Measurements from ENCODE around the gene THPO. TPM values are rescaled to one million over a fixed set of nuclear protein-coding genes. Genes with fewer than 3 reads are reported as not detected.

The THPO gene
- total and polyA plus RNA-seq, 2 experiments from 2014 or later = 0.14 to 1.9 TPM

DNA sequence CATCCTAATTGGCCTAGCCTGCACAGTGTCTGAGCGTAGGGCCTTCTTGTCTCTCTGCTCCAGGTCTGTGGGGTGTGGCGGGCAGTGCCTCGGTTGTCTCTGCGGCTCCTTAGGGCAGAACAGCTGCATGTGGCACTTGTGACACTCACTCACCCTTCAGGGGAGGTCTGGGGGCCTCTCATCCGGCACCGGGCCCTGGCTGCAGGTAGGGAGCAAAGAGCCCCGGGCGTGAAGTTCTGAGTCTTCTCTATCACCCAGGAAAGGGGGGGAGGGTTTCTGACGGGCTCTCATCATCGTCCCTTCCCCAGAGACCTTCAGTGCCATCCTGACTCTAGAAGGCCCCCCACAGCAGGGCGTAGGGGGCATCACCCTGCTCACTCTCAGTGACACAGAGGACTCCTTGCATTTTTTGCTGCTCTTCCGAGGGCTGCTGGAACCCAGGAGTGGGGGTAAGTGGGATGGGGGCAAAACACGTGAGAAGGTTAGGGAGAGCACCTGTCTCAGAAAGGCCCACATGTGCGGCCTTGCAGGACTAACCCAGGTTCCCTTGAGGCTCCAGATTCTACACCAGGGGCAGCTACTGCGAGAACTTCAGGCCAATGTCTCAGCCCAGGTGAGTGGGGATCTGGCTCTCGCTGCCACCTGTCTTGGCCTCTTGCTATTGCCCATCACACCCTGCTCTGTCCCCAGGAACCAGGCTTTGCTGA, 4.5 kb upstream of the THPO start (continued):
- TF ChIP-seq, protein P1, sequence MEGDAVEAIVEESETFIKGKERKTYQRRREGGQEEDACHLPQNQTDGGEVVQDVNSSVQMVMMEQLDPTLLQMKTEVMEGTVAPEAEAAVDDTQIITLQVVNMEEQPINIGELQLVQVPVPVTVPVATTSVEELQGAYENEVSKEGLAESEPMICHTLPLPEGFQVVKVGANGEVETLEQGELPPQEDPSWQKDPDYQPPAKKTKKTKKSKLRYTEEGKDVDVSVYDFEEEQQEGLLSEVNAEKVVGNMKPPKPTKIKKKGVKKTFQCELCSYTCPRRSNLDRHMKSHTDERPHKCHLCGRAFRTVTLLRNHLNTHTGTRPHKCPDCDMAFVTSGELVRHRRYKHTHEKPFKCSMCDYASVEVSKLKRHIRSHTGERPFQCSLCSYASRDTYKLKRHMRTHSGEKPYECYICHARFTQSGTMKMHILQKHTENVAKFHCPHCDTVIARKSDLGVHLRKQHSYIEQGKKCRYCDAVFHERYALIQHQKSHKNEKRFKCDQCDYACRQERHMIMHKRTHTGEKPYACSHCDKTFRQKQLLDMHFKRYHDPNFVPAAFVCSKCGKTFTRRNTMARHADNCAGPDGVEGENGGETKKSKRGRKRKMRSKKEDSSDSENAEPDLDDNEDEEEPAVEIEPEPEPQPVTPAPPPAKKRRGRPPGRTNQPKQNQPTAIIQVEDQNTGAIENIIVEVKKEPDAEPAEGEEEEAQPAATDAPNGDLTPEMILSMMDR (conservative IDR thresholded peaks at IDR 0.05; ENCODE audit: low read depth in 2 of 2) = no peak
- TF ChIP-seq EZH2phosphoT487 (IDR thresholded peaks at IDR 0.05; ENCODE audit: unreplicated experiment) = no peak
- TF ChIP-seq CREB1 (CRISPR knock-in tag; IDR thresholded peaks at IDR 0.05; ENCODE audit: low read depth) = no peak
- no peak for TF ChIP-seq STAT1 (IDR thresholded peaks at IDR 0.05; ENCODE audit: unreplicated experiment)
- TF ChIP-seq ETS1 (IDR thresholded peaks at IDR 0.05) = no peak
- no peak for TF ChIP-seq ZNF331 (CRISPR knock-in tag; IDR thresholded peaks at IDR 0.05; ENCODE audit: low read depth)
- TF ChIP-seq JUNB (IDR thresholded peaks at IDR 0.05; ENCODE audit: unreplicated experiment) = no peak
- TF ChIP-seq ZNF114 (CRISPR knock-in tag; IDR thresholded peaks at IDR 0.05) = no peak
- TF ChIP-seq NANOG (IDR thresholded peaks at IDR 0.05; ENCODE audit: borderline replicate concordance) = no peak
- TF ChIP-seq POLR2AphosphoS5 (IDR thresholded peaks at IDR 0.05; ENCODE audit: low read depth) = no peak

DNA sequence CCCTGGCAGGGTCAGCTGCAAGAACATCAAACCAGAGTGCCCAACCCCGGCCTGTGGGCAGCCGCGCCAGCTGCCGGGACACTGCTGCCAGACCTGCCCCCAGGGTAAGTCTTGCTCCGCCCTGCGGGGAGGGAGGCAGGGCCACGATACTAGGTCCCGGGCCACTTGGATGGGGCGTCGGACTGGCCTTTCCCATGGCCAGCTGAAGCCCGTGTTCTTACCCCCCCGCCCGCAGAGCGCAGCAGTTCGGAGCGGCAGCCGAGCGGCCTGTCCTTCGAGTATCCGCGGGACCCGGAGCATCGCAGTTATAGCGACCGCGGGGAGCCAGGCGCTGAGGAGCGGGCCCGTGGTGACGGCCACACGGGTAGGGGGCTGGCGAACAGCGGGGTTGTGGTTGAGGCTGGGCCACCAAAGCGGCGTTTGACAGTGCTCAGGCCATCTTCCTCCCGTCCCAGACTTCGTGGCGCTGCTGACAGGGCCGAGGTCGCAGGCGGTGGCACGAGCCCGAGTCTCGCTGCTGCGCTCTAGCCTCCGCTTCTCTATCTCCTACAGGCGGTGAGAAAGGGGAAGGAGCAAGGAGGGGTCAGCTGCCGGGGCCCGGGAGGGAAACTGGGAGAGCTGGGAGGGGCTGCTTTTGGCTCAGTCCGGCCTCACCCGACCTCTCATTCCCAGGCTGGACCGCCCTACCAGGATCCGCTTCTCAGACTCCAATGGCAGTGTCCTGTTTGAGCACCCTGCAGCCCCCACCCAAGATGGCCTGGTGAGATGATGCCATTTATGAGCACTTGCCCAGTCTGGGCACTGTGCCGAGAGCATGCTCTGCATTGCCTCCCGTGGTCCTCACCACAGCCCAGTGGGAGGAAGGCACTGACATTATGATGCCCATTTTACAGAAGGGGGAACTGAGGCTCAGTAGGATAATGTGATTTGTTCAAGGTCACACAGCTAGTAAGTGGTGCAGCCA, 3.5 kb upstream of the THPO start:
- H3K79me2 ChIP-seq (replicated peaks; ENCODE audit: insufficient read depth) = no peaks in the 10 kb centered on the region
- H3K36me3 ChIP-seq (ENCODE audit: insufficient read depth) = no peaks in the 10 kb centered on the region
- Mint-ChIP-seq H3K27ac (no peak overlapping the region), H3K4me1 (peaks cover 29% of the 10 kb centered on the region), H3K36me3 (ENCODE audit: low read depth) (no peaks in the 10 kb centered on the region), H3K27me3 (ENCODE audit: insufficient read depth, low read depth, poor library complexity) (peaks cover 58% of the 10 kb centered on the region), H3K4me3 (peak overlapping the region; percentile 76), H3K9me3 (no peaks in the 10 kb centered on the region)
- ATAC-seq = peak; percentile 34
- H4K20me1 ChIP-seq (replicated peaks; ENCODE audit: insufficient read depth) = no peaks in the 10 kb centered on the region
- no peak overlapping the region for H3K27ac ChIP-seq (ENCODE audit: low read depth)
- peak; percentile 69 for DNase-seq (ENCODE audit: low spot score)
- H3K27me3 ChIP-seq (ENCODE audit: insufficient read depth) = peaks cover 66% of the 10 kb centered on the region
- peaks cover 24% of the 10 kb centered on the region for H3K4me1 ChIP-seq (ENCODE audit: insufficient read depth)
- H2AFZ ChIP-seq = peak overlapping the region; percentile 72
- 0 out of 2 replicates have a peak, but pooled peaks cover 4% of the 10 kb centered on the region for H3F3A ChIP-seq (replicated peaks; ENCODE audit: low read depth)
- peak; percentile 92 for TF ChIP-seq EZH2 (IDR thresholded peaks at IDR 0.05; ENCODE audit: low read depth, unreplicated experiment)
- no peak for TF ChIP-seq ZNF114 (CRISPR knock-in tag; IDR thresholded peaks at IDR 0.05)
- TF ChIP-seq JUNB (IDR thresholded peaks at IDR 0.05; ENCODE audit: unreplicated experiment) = no peak
- peak; percentile 71 for TF ChIP-seq EZH2phosphoT487 (IDR thresholded peaks at IDR 0.05; ENCODE audit: unreplicated experiment)
- TF ChIP-seq, protein P2, sequence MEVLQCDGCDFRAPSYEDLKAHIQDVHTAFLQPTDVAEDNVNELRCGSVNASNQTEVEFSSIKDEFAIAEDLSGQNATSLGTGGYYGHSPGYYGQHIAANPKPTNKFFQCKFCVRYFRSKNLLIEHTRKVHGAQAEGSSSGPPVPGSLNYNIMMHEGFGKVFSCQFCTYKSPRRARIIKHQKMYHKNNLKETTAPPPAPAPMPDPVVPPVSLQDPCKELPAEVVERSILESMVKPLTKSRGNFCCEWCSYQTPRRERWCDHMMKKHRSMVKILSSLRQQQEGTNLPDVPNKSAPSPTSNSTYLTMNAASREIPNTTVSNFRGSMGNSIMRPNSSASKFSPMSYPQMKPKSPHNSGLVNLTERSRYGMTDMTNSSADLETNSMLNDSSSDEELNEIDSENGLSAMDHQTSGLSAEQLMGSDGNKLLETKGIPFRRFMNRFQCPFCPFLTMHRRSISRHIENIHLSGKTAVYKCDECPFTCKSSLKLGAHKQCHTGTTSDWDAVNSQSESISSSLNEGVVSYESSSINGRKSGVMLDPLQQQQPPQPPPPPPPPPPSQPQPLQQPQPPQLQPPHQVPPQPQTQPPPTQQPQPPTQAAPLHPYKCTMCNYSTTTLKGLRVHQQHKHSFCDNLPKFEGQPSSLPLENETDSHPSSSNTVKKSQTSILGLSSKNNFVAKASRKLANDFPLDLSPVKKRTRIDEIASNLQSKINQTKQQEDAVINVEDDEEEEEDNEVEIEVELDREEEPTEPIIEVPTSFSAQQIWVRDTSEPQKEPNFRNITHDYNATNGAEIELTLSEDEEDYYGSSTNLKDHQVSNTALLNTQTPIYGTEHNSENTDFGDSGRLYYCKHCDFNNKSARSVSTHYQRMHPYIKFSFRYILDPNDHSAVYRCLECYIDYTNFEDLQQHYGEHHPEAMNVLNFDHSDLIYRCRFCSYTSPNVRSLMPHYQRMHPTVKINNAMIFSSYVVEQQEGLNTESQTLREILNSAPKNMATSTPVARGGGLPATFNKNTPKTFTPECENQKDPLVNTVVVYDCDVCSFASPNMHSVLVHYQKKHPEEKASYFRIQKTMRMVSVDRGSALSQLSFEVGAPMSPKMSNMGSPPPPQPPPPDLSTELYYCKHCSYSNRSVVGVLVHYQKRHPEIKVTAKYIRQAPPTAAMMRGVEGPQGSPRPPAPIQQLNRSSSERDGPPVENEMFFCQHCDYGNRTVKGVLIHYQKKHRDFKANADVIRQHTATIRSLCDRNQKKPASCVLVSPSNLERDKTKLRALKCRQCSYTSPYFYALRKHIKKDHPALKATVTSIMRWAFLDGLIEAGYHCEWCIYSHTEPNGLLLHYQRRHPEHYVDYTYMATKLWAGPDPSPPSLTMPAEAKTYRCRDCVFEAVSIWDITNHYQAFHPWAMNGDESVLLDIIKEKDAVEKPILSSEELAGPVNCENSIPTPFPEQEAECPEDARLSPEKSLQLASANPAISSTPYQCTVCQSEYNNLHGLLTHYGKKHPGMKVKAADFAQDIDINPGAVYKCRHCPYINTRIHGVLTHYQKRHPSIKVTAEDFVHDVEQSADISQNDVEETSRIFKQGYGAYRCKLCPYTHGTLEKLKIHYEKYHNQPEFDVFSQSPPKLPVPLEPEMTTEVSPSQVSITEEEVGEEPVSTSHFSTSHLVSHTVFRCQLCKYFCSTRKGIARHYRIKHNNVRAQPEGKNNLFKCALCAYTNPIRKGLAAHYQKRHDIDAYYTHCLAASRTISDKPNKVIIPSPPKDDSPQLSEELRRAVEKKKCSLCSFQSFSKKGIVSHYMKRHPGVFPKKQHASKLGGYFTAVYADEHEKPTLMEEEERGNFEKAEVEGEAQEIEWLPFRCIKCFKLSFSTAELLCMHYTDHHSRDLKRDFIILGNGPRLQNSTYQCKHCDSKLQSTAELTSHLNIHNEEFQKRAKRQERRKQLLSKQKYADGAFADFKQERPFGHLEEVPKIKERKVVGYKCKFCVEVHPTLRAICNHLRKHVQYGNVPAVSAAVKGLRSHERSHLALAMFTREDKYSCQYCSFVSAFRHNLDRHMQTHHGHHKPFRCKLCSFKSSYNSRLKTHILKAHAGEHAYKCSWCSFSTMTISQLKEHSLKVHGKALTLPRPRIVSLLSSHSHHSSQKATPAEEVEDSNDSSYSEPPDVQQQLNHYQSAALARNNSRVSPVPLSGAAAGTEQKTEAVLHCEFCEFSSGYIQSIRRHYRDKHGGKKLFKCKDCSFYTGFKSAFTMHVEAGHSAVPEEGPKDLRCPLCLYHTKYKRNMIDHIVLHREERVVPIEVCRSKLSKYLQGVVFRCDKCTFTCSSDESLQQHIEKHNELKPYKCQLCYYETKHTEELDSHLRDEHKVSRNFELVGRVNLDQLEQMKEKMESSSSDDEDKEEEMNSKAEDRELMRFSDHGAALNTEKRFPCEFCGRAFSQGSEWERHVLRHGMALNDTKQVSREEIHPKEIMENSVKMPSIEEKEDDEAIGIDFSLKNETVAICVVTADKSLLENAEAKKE (CRISPR knock-in tag; IDR thresholded peaks at IDR 0.05) = no peak
- no peak for TF ChIP-seq STAT1 (IDR thresholded peaks at IDR 0.05; ENCODE audit: unreplicated experiment)
- no peak for TF ChIP-seq CREB1 (CRISPR knock-in tag; IDR thresholded peaks at IDR 0.05; ENCODE audit: low read depth)
- no peak for TF ChIP-seq NANOG (IDR thresholded peaks at IDR 0.05; ENCODE audit: borderline replicate concordance)
- TF ChIP-seq ZNF331 (CRISPR knock-in tag; IDR thresholded peaks at IDR 0.05; ENCODE audit: low read depth) = no peak
- H3K9me2 ChIP-seq (ENCODE audit: insufficient read depth) = no peaks in the 10 kb centered on the region
- peak overlapping the region; percentile 64 for H3K4me3 ChIP-seq
- peak overlapping the region; percentile 87 for H3K4me2 ChIP-seq
